Brain microvascular endothelial cell (primary cell): ENCODE data around the gene KCNG2.

Experiments used
- DNase-seq: peaks from one replicate; pipeline ENCODE4 v3.0.0-alpha.2; 2020
- H3K27ac ChIP-seq: fragments of 250-450 bp; sonication (Bioruptor Pico); 2 replicates; pipeline ENCODE4 v1.5.1; 2020; ENCODE audit warnings: mild to moderate bottlenecking, moderate library complexity
- H3K27me3 ChIP-seq: fragments of 250-450 bp; sonication (Bioruptor Pico); replicated peaks from 2 replicates; pipeline ENCODE4 v1.5.1; 2020; ENCODE audit warnings: mild to moderate bottlenecking
- H3K36me3 ChIP-seq: fragments of 250-450 bp; sonication (Bioruptor Pico); replicated peaks from 2 replicates; pipeline ENCODE4 v1.5.1; 2020; ENCODE audit warnings: mild to moderate bottlenecking
- H3K4me3 ChIP-seq: 2 replicates; pipeline ENCODE4 v1.5.1; 2011; ENCODE audit warnings: low read depth, mild to moderate bottlenecking, control low read depth, low read length, moderate library complexity
- in situ Hi-C: cut with HindIII; loops from 2 replicates; pipeline ENCODE4 v1.10.0; 2017; ENCODE audit warnings: low sequenced_read_pairs, low pct_ligation_motif_present
- TF ChIP-seq, protein P1 (sequence below): IDR thresholded peaks from 2 replicates; pipeline ENCODE4 v1.5.1; 2011; ENCODE audit warnings: low read depth, mild to moderate bottlenecking, moderate library complexity, low read length, control low read depth, inconsistent platforms; ENCODE audit errors: missing control alignments

KCNG2 gene

DNA sequence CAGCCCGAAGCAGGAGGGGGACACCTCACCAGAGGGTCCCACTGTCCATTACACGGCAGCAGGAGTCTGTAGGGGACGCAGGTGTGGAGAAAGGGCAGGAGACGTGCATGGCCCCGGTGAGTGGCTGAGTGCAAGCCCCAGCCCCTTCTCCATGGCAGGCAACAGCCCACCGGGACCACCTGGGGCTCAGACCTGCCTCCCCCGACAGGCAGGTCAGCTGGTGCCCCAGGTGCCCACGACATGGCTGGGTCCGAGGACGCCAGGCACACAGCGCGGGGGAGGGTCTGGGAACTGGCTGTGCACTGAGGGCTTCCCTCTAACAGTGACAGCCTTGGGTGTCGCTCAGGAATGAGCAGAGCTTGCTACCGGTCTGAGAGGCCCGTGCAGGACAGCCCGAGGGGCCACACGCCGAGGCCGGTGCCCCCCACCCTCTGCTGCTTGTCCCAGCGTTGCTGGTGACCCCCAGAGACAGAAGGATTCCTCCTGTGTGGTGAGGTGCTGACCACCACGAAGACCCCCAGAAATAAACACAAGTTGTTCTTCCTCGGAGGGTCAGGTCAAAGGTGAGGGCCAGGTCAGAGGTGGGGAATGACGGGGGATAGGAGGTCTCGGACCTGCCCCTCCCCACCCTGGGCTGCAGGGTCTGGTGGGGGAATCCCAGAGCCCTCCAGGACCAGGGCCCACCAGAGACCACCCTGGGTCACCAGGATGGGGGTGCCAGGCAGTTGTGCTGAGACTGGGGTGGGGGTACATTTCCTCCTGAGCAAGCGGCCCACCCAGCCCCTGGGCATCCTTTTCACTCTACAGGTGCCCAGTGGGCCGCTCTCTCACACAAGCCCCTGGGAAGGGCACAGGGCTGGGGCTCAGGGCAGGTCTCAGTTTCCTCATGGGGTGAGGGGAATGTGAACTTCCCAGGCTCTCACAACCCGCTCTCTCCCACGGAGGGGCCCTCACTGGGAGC lies 103.2 kb downstream of the KCNG2 start:
- DNase-seq, result no peak
- Histone ChIP-seq H3K27ac (no peak overlapping the region), H3K4me3 (no peak overlapping the region), H3K36me3 (peaks cover 15% of the 10 kb centered on the region), H3K27me3 (no peaks in the 10 kb centered on the region)
- in situ Hi-C loops, result no loop called here
- TF ChIP-seq, protein P1, sequence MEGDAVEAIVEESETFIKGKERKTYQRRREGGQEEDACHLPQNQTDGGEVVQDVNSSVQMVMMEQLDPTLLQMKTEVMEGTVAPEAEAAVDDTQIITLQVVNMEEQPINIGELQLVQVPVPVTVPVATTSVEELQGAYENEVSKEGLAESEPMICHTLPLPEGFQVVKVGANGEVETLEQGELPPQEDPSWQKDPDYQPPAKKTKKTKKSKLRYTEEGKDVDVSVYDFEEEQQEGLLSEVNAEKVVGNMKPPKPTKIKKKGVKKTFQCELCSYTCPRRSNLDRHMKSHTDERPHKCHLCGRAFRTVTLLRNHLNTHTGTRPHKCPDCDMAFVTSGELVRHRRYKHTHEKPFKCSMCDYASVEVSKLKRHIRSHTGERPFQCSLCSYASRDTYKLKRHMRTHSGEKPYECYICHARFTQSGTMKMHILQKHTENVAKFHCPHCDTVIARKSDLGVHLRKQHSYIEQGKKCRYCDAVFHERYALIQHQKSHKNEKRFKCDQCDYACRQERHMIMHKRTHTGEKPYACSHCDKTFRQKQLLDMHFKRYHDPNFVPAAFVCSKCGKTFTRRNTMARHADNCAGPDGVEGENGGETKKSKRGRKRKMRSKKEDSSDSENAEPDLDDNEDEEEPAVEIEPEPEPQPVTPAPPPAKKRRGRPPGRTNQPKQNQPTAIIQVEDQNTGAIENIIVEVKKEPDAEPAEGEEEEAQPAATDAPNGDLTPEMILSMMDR, result no peak

DNA sequence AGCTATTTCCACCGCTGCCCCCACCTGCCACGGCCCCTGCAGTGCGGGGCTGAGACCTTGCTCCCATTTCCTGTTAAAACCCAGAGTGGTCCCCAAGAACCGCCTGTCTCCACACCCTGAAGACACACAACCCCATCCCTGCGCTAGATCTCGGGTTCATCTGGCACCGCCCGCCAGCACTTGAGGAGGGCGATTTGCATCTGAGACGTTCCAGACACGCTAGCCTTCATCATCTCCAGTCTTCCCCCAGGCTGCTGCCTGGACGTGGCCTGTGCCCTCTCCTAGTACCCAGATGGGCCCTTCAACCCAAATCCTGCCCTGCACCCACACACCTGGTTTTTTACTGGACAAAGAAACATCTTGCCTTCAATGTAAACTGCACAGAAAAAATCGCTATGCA lies 103.9 kb downstream of the KCNG2 start:
- no peak overlapping the region for H3K27ac ChIP-seq

GRCh38 chr18:79902075-79902474 lies 104.3 kb downstream of the KCNG2 start:
- TF ChIP-seq, protein P1, result no peak
- no peak for DNase-seq
- H3K27ac ChIP-seq, result no peak overlapping the region
- no peak overlapping the region for H3K4me3 ChIP-seq
- H3K27me3 ChIP-seq, result no peaks in the 10 kb centered on the region
- in situ Hi-C loops, result no loop called here
- H3K36me3 ChIP-seq, result peaks cover 15% of the 10 kb centered on the region

More for the DNA sequence above, 103.9 kb downstream of the KCNG2 start:
- no peak for DNase-seq
- no peak overlapping the region for H3K4me3 ChIP-seq
- peaks cover 15% of the 10 kb centered on the region for H3K36me3 ChIP-seq
- TF ChIP-seq, protein P1, result no peak
- no peaks in the 10 kb centered on the region for H3K27me3 ChIP-seq
- in situ Hi-C loops, result no loop called here

DNA sequence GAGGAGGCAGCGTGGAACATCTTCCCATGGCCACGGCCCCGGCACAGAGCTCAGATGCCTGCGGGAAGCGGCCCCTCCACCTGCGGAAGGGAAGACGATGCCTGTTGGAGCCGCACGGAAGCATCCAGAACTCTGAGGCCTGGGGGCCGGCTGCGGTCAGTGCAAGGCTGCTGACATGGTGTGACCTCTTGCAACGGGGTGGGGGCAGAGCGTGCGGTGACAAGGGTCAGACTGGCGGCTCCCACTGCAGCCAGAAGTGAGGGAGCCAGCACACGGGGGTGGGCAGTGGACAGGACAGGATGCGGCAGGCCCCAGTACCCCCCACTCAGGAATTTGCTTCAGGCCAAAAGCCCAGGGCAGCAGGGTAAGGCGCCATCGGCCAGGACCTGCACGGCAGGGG lies 104.9 kb downstream of the KCNG2 start:
- Histone ChIP-seq H3K27ac (no peak overlapping the region), H3K4me3 (no peak overlapping the region), H3K27me3 (no peaks in the 10 kb centered on the region), H3K36me3 (peaks cover 15% of the 10 kb centered on the region)
- TF ChIP-seq, protein P1, result no peak
- in situ Hi-C loops, result no loop called here
- DNase-seq, result no peak

DNA sequence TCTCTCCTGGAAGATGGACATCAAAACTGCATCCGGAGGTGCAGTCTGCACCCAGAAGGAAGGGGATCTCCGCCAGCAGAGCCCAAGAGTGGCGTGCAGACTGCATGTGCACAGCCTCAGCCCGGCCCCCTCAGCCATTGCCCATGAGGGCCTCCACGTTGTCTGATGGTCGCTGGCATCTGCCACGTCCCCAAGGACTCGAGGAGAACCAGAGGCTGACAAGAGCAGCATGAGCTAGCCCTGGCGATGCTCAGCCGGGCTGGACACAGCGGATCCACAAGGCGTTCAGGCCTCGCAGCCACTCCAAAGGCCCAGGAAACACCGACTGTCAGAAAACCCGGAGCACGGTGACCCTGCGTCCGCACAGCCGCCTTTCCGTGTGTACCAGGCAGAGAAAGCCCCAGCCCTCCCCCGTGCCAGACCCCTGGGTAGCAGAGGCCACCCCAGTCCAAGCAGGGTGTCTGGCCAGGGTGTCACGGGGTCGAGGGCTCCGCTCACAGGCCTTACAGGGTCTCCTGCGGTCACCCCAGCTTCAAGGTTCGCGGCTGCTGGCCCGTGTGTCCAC lies 105.4 kb downstream of the KCNG2 start:
- TF ChIP-seq, protein P1, result no peak
- Histone ChIP-seq H3K27ac (no peak overlapping the region), H3K27me3 (no peaks in the 10 kb centered on the region), H3K36me3 (peaks cover 15% of the 10 kb centered on the region), H3K4me3 (no peak overlapping the region)
- in situ Hi-C loops, result no loop called here
- DNase-seq, result no peak
